HEK293 (cell line): Measurements from ENCODE around the gene LYL1.

ENCODE experiments used
- ELK4 ChIP-seq: IDR thresholded peaks from 2 replicates; pipeline ENCODE4 v1.6.1; 2011; ENCODE audit warnings: mild to moderate bottlenecking, low read depth, low read length, borderline replicate concordance
- GLIS2 ChIP-seq: fragments of 450-650 bp; formaldehyde crosslinking; IDR thresholded peaks from 2 replicates; pipeline ENCODE4 v1.5.1; 2016; ENCODE audit warnings: missing biosample characterization, missing genetic modification characterization
- HOXA7 ChIP-seq: sonication (generic); formaldehyde crosslinking; IDR thresholded peaks from 2 replicates; pipeline ENCODE4 v1.8.1; 2022; ENCODE audit warnings: missing genetic modification reagents, borderline replicate concordance
- REPIN1 ChIP-seq: fragments of 450-650 bp; formaldehyde crosslinking; IDR thresholded peaks from 2 replicates; pipeline ENCODE4 v1.5.1; 2017; ENCODE audit warnings: missing biosample characterization, missing genetic modification characterization, low read depth
- REST ChIP-seq: fragments of 450-650 bp; formaldehyde crosslinking; IDR thresholded peaks from 2 replicates; pipeline ENCODE4 v1.5.1; 2016; ENCODE audit warnings: missing biosample characterization, missing genetic modification characterization
- SP3 ChIP-seq: fragments of 450-650 bp; formaldehyde crosslinking; IDR thresholded peaks from 2 replicates; pipeline ENCODE4 v1.5.1; 2016; ENCODE audit warnings: missing biosample characterization, missing genetic modification characterization
- ZBTB1 ChIP-seq: fragments of 450-650 bp; formaldehyde crosslinking; IDR thresholded peaks from 2 replicates; pipeline ENCODE4 v1.5.1; 2016; ENCODE audit warnings: missing biosample characterization, missing genetic modification characterization
- ZBTB20 ChIP-seq: fragments of 450-650 bp; formaldehyde crosslinking; IDR thresholded peaks from 2 replicates; pipeline ENCODE4 v1.5.1; 2016; ENCODE audit warnings: missing biosample characterization, missing genetic modification characterization
- ZBTB26 ChIP-seq: fragments of 450-650 bp; formaldehyde crosslinking; optimal IDR thresholded peaks from 2 replicates; pipeline ENCODE3; 2016; ENCODE audit warnings: missing biosample characterization, mild to moderate bottlenecking, missing genetic modification characterization
- ZFHX2 ChIP-seq: fragments of 450-650 bp; formaldehyde crosslinking; conservative IDR thresholded peaks from 2 replicates; pipeline ENCODE4 v1.5.1; 2016; ENCODE audit warnings: missing biosample characterization, missing genetic modification characterization
- ZNF138 ChIP-seq: fragments of 450-650 bp; formaldehyde crosslinking; IDR thresholded peaks from 2 replicates; pipeline ENCODE4 v1.5.1; 2016; ENCODE audit warnings: missing biosample characterization, missing genetic modification characterization, borderline replicate concordance
- ZNF140 ChIP-seq: fragments of 450-650 bp; formaldehyde crosslinking; IDR thresholded peaks from 2 replicates; pipeline ENCODE4 v1.5.1; 2016; ENCODE audit warnings: missing biosample characterization, missing genetic modification characterization
- ZNF16 ChIP-seq: fragments of 450-650 bp; formaldehyde crosslinking; IDR thresholded peaks from 2 replicates; pipeline ENCODE4 v1.5.1; 2016; ENCODE audit warnings: low read depth, missing biosample characterization, missing genetic modification characterization
- ZNF280D ChIP-seq: fragments of 450-650 bp; formaldehyde crosslinking; IDR thresholded peaks from 2 replicates; pipeline ENCODE4 v1.5.1; 2016; ENCODE audit warnings: missing biosample characterization, missing genetic modification characterization
- ZNF433 ChIP-seq: fragments of 450-650 bp; formaldehyde crosslinking; IDR thresholded peaks from 2 replicates; pipeline ENCODE4 v1.5.1; 2016; ENCODE audit warnings: missing biosample characterization, missing genetic modification characterization, low read depth
- ZNF518A ChIP-seq: fragments of 450-650 bp; formaldehyde crosslinking; conservative IDR thresholded peaks from 2 replicates; pipeline ENCODE4 v1.5.1; 2016; ENCODE audit warnings: low read depth, missing biosample characterization, missing genetic modification characterization
- ZNF549 ChIP-seq: fragments of 450-650 bp; IDR thresholded peaks from 2 replicates; pipeline ENCODE4 v1.5.1; 2018; ENCODE audit warnings: missing biosample characterization, missing genetic modification characterization, mild to moderate bottlenecking, inconsistent platforms, moderate library complexity
- ZNF596 ChIP-seq: fragments of 450-650 bp; IDR thresholded peaks from 2 replicates; pipeline ENCODE4 v1.5.0; 2018; ENCODE audit warnings: missing biosample characterization, mild to moderate bottlenecking, missing genetic modification characterization, moderate library complexity
- ZNF624 ChIP-seq: fragments of 450-650 bp; formaldehyde crosslinking; IDR thresholded peaks from 2 replicates; pipeline ENCODE4 v1.5.1; 2017; ENCODE audit warnings: missing biosample characterization, missing genetic modification characterization
- ZNF626 ChIP-seq: fragments of 450-650 bp; sonication (Bioruptor Pico); formaldehyde crosslinking; IDR thresholded peaks from 2 replicates; pipeline ENCODE4 v1.5.1; 2018; ENCODE audit warnings: missing biosample characterization, missing genetic modification characterization, inconsistent platforms
- ZNF654 ChIP-seq: fragments of 450-650 bp; formaldehyde crosslinking; IDR thresholded peaks from 2 replicates; pipeline ENCODE4 v1.5.1; 2016; ENCODE audit warnings: low read depth, missing biosample characterization, missing genetic modification characterization
- ZNF777 ChIP-seq: fragments of 450-650 bp; formaldehyde crosslinking; IDR thresholded peaks from 2 replicates; pipeline ENCODE4 v1.5.1; 2017; ENCODE audit warnings: missing biosample characterization, missing genetic modification characterization, borderline replicate concordance
- TF ChIP-seq, protein P1 (sequence below): fragments of 450-650 bp; formaldehyde crosslinking; IDR thresholded peaks from 2 replicates; pipeline ENCODE4 v1.5.1; 2016; ENCODE audit warnings: missing biosample characterization, missing genetic modification characterization

LYL1 gene

GRCh38 chr19:13093407-13094105, 9.1 kb downstream of the LYL1 start (continued):
- TF ChIP-seq ZNF280D (tag by site-specific recombination), result no peak
- TF ChIP-seq REST (tag by site-specific recombination), result no peak
- TF ChIP-seq REPIN1 (tag by site-specific recombination), result no peak
- TF ChIP-seq ZNF549 (tag by site-specific recombination), result no peak
- no peak for TF ChIP-seq ZNF777 (tag by site-specific recombination)
- TF ChIP-seq HOXA7 (CRISPR knock-in tag), result no peak
- no peak for TF ChIP-seq ZBTB26 (tag by site-specific recombination)
- TF ChIP-seq ZNF518A (tag by site-specific recombination), result no peak
- TF ChIP-seq ZFHX2, result no peak
- no peak for TF ChIP-seq SP3
- no peak for TF ChIP-seq ELK4
- no peak for TF ChIP-seq ZNF624
- no peak for TF ChIP-seq ZBTB20
- TF ChIP-seq ZNF138 (tag by site-specific recombination), result no peak
- no peak for TF ChIP-seq ZNF596 (tag by site-specific recombination)
- TF ChIP-seq ZNF16 (tag by site-specific recombination), result no peak
- TF ChIP-seq, protein P1, sequence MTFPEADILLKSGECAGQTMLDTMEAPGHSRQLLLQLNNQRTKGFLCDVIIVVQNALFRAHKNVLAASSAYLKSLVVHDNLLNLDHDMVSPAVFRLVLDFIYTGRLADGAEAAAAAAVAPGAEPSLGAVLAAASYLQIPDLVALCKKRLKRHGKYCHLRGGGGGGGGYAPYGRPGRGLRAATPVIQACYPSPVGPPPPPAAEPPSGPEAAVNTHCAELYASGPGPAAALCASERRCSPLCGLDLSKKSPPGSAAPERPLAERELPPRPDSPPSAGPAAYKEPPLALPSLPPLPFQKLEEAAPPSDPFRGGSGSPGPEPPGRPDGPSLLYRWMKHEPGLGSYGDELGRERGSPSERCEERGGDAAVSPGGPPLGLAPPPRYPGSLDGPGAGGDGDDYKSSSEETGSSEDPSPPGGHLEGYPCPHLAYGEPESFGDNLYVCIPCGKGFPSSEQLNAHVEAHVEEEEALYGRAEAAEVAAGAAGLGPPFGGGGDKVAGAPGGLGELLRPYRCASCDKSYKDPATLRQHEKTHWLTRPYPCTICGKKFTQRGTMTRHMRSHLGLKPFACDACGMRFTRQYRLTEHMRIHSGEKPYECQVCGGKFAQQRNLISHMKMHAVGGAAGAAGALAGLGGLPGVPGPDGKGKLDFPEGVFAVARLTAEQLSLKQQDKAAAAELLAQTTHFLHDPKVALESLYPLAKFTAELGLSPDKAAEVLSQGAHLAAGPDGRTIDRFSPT (tag by site-specific recombination), result no peak
- TF ChIP-seq GLIS2 (tag by site-specific recombination), result no peak; the same call in 1 of the 2 replicates
- TF ChIP-seq ZNF140 (tag by site-specific recombination), result no peak
- TF ChIP-seq ZBTB1 (tag by site-specific recombination), result no peak
- peak; percentile 98 for TF ChIP-seq ZNF654 (tag by site-specific recombination)
- TF ChIP-seq ZNF433 (tag by site-specific recombination), result no peak
- no peak for TF ChIP-seq ZNF626 (tag by site-specific recombination)
